ENCODE data around the gene FEM1C. TPM values are rescaled to one million over a fixed set of nuclear protein-coding genes. Genes with fewer than 3 reads are reported as not detected.

The FEM1C gene
- total RNA-seq, 1 experiment from 2014 or later, result 10.4 TPM

DNA sequence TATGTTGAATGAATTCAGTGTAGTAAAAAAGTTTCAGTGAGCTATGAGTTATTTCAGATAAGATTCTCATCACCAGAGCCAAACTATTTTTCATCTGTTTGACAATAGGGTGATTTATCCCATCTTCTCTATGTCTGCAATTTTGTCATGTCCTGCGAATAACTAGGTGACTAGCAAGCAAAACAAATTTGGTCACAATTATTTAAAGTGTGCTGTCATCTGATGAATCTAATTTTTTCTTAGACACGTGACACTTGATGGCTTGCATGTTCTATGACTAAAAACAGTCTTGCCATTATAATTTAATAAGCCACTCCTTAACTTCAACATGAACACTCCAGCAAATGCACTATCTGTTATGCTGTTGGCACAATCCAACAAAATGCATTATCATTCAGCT lies 35.0 kb downstream of the FEM1C start:
- DNase-seq (ENCODE audit: low read depth, low spot score), result no peak
- TF ChIP-seq POLR2AphosphoS5 (IDR thresholded peaks at IDR 0.05; ENCODE audit: low read depth, low read length), result no peak
- no peak for TF ChIP-seq SIN3A (IDR thresholded peaks at IDR 0.05; ENCODE audit: borderline replicate concordance, insufficient read depth, low read depth, low read length)
- TF ChIP-seq, protein P1, sequence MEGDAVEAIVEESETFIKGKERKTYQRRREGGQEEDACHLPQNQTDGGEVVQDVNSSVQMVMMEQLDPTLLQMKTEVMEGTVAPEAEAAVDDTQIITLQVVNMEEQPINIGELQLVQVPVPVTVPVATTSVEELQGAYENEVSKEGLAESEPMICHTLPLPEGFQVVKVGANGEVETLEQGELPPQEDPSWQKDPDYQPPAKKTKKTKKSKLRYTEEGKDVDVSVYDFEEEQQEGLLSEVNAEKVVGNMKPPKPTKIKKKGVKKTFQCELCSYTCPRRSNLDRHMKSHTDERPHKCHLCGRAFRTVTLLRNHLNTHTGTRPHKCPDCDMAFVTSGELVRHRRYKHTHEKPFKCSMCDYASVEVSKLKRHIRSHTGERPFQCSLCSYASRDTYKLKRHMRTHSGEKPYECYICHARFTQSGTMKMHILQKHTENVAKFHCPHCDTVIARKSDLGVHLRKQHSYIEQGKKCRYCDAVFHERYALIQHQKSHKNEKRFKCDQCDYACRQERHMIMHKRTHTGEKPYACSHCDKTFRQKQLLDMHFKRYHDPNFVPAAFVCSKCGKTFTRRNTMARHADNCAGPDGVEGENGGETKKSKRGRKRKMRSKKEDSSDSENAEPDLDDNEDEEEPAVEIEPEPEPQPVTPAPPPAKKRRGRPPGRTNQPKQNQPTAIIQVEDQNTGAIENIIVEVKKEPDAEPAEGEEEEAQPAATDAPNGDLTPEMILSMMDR (IDR thresholded peaks at IDR 0.05), result no peak
- TF ChIP-seq TCF7L2 (IDR thresholded peaks at IDR 0.05; ENCODE audit: low read depth, low read length), result no peak
- TF ChIP-seq, protein P2, sequence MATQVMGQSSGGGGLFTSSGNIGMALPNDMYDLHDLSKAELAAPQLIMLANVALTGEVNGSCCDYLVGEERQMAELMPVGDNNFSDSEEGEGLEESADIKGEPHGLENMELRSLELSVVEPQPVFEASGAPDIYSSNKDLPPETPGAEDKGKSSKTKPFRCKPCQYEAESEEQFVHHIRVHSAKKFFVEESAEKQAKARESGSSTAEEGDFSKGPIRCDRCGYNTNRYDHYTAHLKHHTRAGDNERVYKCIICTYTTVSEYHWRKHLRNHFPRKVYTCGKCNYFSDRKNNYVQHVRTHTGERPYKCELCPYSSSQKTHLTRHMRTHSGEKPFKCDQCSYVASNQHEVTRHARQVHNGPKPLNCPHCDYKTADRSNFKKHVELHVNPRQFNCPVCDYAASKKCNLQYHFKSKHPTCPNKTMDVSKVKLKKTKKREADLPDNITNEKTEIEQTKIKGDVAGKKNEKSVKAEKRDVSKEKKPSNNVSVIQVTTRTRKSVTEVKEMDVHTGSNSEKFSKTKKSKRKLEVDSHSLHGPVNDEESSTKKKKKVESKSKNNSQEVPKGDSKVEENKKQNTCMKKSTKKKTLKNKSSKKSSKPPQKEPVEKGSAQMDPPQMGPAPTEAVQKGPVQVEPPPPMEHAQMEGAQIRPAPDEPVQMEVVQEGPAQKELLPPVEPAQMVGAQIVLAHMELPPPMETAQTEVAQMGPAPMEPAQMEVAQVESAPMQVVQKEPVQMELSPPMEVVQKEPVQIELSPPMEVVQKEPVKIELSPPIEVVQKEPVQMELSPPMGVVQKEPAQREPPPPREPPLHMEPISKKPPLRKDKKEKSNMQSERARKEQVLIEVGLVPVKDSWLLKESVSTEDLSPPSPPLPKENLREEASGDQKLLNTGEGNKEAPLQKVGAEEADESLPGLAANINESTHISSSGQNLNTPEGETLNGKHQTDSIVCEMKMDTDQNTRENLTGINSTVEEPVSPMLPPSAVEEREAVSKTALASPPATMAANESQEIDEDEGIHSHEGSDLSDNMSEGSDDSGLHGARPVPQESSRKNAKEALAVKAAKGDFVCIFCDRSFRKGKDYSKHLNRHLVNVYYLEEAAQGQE (IDR thresholded peaks at IDR 0.05; ENCODE audit: insufficient read depth in 1 of 2, low read depth in 2 of 2, low read length in 1 of 2), result no peak
- intact Hi-C loops (cut with micrococcal nuclease; ENCODE audit: unreplicated experiment) (no loop called here), in situ Hi-C loops (cut with HindIII; ENCODE audit: low pct_unique_long_range_greater_than_20kb, low sequenced_read_pairs) (no loop called here)
- H3K4me1 ChIP-seq (ENCODE audit: control insufficient read depth, insufficient read depth, low read length), result no peaks in the 10 kb centered on the region
- H3K27me3 ChIP-seq (ENCODE audit: control insufficient read depth, insufficient read depth, low read length), result no peaks in the 10 kb centered on the region
- H3K4me3 ChIP-seq (ENCODE audit: low read depth in 2 of 2, low read length in 2 of 2), result no peak overlapping the region
- CTCF ChIA-PET, result no interaction called here
- no peak overlapping the region for H3K27ac ChIP-seq (ENCODE audit: low read length)
- POLR2A ChIA-PET, result no interaction called here
- no peaks in the 10 kb centered on the region for H3K36me3 ChIP-seq (ENCODE audit: control insufficient read depth, insufficient read depth, low read length)
- ATAC-seq, result no peak
- BruUV-seq (replicated peaks), result no TSS peak
- H3K9me3 ChIP-seq (ENCODE audit: control insufficient read depth, insufficient read depth, low read depth, low read length), result no peaks in the 10 kb centered on the region

DNA sequence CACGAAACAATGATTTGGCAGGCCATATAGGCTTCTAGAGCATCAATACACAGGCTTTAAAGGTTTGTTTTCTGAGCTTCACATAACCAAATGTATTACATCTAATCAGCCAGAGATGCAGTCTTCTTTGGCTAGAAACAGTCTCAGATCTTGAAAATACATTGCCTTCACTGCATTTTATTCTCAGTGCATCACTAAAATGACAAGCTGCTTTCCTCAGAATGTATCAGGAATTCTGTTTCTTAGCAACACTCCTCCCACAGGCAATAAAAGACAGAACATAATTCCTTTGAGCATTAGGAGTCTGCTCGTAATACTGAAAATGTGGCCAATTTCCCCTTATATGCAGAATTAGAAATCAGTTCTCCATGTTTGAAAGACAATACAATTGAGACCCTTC lies 36.9 kb downstream of the FEM1C start:
- intact Hi-C loops (cut with micrococcal nuclease; ENCODE audit: unreplicated experiment) (no loop called here), in situ Hi-C loops (cut with HindIII; ENCODE audit: low pct_unique_long_range_greater_than_20kb, low sequenced_read_pairs) (no loop called here)
- no peaks in the 10 kb centered on the region for H3K4me1 ChIP-seq (ENCODE audit: control insufficient read depth, insufficient read depth, low read length)
- no TSS peak for BruUV-seq (replicated peaks)
- ATAC-seq (no peak), DNase-seq (ENCODE audit: low read depth, low spot score) (no peak)
- H3K27ac ChIP-seq (ENCODE audit: low read length), result no peak overlapping the region
- H3K27me3 ChIP-seq (ENCODE audit: control insufficient read depth, insufficient read depth, low read length), result no peaks in the 10 kb centered on the region
- no peaks in the 10 kb centered on the region for H3K36me3 ChIP-seq (ENCODE audit: control insufficient read depth, insufficient read depth, low read length)
- H3K4me3 ChIP-seq (ENCODE audit: low read depth in 2 of 2, low read length in 2 of 2), result no peak overlapping the region
- POLR2A ChIA-PET, result interaction anchor here (0.7 kb wide), 1 partner anchor 9 kb away, joined by 7 read pairs; no protein-coding TSS in a partner anchor
- TF ChIP-seq, protein P2 (IDR thresholded peaks at IDR 0.05; ENCODE audit: insufficient read depth in 1 of 2, low read depth in 2 of 2, low read length in 1 of 2), result no peak
- TF ChIP-seq POLR2AphosphoS5 (IDR thresholded peaks at IDR 0.05; ENCODE audit: low read depth, low read length) (no peak), SIN3A (IDR thresholded peaks at IDR 0.05; ENCODE audit: borderline replicate concordance, insufficient read depth, low read depth, low read length) (no peak), TCF7L2 (IDR thresholded peaks at IDR 0.05; ENCODE audit: low read depth, low read length) (no peak)
- TF ChIP-seq, protein P1 (IDR thresholded peaks at IDR 0.05), result no peak
- no peaks in the 10 kb centered on the region for H3K9me3 ChIP-seq (ENCODE audit: control insufficient read depth, insufficient read depth, low read depth, low read length)
- CTCF ChIA-PET, result no interaction called here

Measured in Panc1 (cell line).